HuH-7 (cell line): ENCODE measurements around the gene SHB.

Experiments
- DNase-seq: peaks from one replicate; pipeline ENCODE4 v3.0.0; 2011; ENCODE audit warnings: low spot score

The SHB gene

DNA sequence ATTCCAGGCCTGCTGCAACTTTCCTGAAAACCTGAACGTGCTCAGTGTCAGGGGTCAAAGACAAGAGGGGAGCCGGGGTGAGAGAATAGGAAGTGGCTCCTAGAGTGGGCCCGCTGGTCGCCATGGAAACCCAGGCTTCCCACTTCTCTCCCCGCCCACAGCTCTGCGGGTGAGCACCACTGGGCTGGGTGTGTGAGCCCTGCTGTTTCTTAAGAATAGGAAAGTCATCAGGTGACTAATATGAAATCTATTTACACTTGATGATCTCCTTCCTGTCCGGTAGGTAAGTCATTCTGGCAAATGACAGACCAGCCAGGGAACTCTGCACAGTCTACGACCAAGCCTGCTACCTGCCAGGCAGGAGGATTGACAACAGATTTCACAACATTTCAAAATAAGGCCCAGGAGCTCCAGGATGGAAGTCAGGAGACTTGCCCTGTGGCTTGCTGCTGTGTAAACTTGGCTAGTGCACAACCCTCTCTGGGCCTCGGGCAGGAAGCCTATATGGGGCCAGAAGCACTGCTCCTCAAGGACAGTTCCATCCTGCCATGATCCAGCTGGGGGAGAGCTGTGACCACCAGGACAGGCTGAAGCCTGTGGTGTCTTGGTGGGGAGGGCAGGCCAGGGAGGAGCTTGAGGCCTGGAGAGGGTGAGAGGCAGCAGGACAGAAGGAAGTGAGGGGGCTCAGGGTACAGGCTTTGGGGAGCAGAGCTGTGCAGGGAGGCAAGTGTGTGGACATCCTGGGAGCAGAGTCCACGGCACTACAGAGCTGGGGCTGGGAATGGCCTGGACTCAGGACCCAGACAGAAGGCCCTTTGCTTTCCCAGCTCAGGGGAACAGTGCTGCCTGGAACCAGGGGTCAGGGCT is 60.6 kb downstream of the SHB start:
- DNase-seq, result no peak

DNA sequence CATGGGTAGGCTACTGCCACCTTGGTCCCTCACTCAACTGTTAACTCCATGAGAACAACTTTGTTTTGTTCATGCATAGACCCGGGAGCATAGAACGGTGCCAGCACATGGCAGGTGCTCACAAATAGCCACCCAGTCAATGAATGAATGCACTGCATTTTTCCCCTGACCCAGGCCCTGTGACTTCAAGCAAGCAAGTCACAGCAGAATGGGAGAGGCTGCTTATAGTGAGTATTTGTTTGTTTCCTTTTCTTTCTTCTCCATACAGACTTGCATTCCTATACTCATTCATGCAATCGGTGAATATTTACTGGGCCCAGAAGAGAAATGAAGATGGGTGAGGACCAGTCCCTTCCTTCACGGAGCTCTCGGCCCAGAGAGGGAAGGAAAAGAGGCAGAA is 62.0 kb downstream of the SHB start:
- no peak for DNase-seq

DNA sequence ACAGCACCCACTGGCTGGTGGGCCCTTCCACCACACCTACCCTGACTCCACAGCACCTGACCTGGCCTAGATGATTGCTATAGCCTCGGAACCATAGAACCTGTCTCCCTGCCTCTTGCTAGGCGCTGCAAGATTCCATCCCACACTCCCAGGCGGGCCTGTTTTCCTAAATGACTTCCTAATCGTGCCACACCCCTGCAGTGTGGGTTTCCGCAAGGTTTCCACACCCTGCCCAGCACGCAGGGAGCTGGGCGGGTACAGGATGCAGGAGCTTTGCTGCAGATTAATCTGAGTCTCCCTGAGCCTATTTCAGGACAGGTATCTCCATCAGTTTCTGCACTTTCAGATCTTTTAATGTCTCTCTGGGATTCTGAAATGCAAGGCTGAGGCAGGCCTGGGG is 62.9 kb downstream of the SHB start:
- no peak for DNase-seq

DNA sequence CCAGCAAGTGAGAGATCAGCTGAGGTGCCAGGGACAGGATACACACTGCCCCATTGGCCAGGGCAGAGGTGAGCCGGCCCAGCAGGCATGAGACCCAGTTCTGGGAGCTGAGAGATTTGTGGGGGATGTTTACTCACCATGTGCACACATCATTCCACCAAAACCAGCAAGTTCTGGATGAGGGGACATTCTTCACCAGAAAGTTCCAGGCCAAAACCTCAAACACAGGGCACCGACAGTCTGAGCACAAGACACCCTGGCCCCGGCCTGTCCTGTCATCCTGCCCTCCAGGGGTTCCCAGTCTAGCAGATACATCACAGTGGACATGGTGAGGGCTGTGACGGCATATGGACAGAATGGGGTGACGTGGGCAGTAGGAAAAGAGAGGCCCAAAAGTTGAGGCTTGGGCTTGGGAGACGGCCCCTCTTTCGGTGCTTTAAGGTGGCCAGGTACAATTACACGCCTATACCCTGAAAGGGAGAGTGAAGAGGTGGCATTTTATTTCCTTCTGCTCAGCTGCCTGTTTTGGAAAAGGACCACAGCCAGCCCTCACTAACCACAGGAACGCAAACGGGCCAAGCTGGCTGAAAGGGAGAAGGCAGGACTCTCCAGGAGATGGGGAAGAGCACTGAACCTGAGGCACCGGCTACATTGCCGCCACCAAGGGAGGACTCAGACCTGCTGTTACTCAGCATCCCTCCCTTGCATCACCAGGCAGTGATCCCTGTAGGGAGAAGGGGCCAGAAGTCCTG is 64.0 kb downstream of the SHB start:
- no peak for DNase-seq

DNA sequence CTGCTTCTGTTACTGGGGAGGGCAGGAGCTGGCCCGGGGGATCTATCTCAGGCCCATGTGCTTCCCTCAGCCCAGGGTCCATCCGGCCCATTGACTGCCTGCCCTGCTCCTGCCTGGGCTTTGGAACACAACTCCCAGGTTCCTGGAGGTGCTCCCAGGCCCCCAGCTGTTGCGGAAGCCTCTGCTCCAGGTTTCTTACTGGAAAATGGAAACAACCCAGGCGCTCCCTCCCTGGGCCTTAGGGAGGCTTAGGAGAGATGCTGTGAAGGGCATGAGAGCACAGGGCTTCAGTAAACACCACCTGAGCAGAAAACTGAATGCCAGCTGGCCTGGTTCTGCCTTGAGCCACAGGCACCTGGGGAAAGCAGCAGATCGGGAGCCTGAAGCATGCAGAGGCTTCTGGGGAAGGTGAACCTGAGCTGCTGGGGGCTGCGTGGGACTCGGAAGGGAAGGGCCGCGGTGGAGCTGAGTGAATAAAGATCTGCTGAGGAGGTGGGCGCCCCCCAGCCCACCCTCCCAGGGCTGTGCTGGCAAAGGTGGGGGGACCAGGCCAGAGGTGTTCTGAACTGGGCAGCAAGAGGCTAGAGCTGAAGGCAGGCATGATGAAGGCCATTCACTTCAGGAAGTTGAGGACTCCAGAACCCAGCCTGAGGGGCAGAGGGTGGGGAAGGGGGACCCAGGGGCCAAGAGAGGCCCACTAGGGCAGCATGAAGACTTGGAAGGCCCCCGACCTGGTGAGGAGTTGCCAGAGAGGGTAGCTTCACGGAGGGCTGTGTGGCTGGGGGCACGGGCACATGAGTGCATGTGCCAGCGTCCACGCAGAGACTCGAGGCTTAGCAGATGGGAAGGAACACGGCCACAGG is 64.8 kb downstream of the SHB start:
- DNase-seq, result no peak

GRCh38 chr9:38003230-38003629 is 65.8 kb downstream of the SHB start:
- no peak for DNase-seq

- DNase-seq, result no peak
Measured at GRCh38 chr9:38001430-38001829, 67.6 kb downstream of the SHB start.

GRCh38 chr9:38000735-38001134 is 68.3 kb downstream of the SHB start:
- no peak for DNase-seq

DNA sequence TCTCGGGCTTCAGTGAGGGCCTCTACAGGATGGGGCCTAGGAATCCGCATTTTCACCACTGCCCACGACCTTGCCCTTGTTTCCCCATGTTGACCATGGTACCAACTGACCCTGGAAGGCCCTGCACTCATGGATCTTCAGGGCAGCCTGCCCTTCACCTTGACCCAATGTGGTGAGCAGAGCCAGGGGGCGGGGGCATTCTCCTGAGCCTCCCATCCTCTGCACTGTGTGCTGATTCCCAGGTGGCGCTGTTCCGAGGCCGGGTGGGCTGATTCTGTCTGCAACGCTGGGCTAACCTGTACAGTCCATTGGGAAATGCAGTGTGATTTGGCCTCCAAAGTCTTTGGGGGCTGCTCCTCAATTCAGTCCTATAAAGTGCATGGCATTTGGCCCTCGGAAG is 68.7 kb downstream of the SHB start:
- no peak for DNase-seq

DNA sequence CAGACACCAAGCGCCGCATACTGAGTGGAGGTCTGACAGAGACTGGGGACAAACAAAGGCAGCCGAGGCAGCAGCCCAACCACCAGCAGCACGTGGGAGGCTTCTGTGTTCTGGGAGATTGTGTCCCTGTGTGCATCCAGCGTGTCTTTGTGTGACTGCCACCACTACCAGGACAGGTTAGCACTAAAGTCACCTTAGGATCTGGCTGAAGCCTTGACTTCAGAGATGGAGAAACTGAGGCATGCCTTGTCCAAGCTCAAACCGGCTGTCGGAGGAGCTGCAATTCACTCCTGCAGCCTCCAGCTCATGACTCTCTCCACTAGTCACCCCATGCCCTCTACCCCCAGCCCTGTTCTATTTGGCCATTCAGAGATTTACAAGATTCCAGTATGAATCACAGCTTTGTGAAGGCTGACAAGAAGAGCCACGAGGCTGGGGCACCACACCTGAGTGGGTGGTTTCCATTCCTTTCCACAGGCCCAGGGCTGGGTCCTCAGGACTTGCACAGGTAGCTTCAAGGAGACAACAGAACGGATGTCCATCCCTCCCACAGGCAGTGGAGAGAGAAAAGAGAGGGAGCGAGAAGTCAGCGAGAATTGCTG is 69.3 kb downstream of the SHB start:
- DNase-seq, result no peak

DNA sequence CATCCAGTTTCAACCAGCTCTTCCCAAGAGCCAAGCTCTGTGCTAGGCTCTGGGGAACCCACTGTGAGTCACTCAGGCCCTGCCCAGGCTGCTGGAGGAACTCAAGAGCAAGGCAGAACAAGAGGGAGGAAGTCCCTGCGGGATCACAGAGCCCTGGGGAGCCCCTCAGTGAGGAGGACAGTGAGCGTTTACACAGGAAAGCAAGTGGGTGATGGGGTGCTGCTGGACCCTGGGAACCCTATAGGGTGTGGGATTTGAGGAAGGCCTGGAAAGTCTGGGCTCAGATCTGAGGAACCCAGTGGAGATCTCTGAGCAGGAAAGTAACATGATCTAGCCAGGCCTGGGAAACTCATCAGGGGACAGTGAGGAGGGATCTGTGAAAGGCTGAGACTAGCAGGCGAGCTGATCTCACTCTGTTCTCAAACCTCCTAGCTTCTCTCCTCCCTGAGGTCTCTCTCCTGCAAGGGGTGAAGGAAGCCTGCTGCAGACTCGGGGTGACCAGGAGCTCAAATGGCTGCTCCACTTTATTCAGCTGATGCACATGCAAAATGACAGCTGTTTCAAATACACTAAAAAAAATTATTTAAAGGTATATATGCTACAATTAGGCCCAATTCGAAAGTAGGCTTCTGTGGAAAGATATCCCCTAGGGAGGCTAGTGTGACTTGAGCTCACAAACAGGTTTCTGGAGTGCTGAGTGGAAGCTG is 70.0 kb downstream of the SHB start:
- no peak for DNase-seq

DNA sequence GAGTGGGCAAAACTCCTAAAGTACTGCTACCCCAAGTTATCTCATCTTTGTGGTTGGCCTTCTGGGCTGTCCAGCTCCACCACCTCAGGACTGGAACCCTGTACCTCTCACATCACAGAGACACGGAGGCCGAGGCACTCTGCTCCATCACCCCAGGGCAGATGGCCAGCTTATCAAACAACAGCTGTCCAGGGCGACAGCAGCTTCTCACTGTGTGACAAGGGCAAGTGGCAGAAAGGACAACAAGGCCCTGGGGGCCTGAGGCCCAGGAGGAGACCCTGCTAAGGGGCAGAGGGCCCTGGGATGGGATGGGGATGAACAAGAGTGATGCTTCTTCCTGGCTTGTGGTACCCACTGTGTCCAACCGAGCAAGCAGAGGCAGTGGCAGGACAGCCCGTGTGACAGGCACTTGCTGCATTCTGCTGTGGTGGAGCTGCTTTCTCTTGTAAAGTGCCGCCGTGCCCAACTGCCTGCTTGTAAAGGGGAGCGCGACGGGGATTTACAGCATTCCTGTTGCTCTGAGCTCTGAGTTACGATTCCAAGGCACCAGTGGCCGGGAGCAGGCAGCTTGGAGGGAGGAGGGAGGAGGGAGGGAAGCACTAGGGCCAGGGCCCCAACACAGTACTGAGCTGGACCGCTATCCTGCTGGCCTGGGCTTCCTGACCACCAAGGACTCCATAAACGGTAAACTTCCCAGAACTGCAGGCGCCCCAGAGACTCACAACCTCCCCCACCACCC is 71.2 kb downstream of the SHB start:
- no peak for DNase-seq

DNA sequence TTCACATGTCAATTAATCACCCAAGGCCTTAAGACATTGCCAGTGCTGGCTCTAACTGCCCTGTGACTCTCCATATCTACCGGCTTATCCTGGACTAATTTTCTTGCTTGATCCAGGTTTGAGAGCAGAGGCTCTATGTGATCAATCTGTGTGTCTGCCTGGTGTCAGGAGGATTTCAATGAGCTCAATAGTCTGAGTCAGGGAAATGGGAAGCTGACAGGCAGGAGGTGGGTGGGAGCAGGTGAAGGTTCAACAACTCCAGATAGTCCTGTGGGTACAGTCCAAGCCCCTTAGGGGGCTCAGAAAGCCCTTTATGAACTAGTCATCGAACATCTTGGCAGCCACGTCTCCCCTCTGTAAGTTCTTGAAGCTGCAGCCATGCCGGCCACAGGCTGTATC is 72.2 kb downstream of the SHB start:
- DNase-seq, result no peak

DNA sequence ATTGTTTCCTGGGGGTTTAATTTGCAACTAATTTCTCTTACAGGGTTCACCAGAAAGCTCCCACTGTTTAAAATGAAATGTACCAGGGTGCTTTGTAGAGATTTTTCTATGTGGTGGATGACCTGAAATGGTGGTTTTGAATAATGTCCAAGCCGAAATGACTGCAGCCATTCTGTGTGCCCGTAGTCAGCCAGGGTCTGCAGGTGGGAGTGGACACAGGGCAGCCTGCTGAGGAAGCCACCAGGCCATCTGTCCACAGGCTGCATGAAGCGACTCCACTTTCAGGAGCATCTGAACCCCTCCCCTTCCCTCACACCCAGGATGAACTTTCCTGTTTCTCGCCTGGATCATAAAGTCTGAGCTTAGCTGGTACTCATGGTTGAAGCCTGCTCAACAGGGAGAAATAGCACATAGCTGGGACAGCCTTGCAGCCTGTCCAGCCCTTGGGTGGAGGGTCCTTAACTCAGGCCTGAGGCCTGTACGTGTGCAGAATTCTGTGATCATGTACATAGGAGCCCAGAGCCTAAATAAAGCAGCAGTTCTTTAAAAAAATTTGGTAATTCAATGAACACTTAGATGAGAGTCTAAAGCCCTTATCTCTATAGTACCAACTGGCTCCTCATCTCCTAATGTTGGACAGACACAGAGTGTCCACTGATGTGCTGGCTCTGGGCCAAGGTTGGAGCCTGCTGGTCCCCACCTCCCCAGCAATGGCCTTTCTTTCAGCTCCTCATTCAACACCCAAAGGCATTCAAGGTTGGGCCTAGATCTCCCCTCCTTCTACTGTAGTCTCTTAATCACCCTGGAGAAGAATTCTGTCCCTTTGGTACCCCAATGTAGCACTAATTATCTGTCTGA is 72.8 kb downstream of the SHB start:
- DNase-seq, result no peak

DNA sequence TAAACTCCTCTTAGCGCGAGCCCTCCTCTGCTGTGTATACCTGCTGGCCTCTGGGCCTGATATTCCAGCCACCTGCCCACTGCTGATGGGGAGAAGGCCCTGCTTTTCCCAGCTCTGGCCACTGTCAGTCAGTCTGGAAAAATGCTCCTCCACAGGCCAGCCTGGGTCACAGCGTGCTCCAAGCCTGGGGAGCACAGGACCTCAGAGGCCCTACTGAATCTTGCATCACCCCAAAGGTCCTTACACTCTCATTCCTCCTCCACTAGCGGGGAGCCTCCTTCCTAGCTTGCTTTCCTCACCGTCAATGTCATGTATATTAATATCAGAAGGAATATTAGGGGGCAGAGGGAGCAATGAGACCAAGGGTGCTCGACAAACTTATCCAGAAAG is 73.7 kb downstream of the SHB start:
- DNase-seq, result no peak

DNA sequence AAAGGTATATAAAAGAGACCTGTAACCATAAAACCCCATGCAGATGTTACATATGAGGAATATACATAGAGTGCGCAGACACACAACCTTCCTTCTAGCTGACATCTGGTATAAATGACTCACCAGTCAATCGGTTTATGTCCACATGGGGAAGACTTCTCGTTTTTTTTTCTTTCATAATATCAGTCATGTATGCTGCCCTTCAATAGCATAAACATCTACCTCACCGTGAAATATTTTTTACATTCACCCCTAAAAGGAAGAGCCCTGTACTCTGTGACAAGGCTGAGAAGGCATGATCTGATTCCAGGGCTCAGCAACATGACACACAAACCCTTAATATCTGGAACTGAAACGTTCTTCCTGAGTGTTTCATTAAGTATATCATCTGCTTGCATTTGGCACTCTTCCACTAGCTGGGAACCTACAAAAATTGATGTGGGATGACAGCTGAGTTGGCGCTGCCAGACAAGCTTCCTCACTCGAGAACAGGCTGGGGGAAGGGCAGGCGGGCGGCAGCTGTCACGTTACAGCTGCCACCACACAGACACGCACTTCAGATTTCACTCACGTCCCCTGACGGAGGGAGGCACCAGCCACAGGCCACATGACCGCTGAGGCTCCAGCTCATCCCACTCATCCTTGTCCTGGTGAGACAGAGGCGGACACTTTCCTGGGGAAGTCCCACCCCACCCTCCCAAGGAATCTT is 74.2 kb downstream of the SHB start:
- DNase-seq, result no peak

DNA sequence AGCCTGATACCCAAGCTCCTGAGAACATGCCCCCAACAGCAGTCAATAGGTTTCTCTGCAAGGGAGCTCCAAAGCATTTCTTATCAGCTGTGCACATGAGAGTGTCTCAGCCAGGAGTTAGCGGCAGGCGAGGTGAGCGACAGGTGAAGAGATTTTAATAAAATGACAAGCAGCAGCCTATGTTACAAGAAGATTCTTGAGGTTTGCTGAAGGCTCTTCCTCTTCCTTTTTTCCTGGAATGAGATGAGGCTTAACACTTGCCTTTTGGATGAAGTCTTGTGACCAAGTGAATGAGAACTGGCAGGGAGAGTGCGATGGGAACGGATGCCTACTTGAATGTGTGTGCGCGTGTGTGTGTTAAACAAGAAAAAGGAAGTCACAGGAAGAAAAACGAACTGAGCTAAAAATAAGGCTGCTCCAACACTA is 76.1 kb downstream of the SHB start:
- DNase-seq, result no peak

DNA sequence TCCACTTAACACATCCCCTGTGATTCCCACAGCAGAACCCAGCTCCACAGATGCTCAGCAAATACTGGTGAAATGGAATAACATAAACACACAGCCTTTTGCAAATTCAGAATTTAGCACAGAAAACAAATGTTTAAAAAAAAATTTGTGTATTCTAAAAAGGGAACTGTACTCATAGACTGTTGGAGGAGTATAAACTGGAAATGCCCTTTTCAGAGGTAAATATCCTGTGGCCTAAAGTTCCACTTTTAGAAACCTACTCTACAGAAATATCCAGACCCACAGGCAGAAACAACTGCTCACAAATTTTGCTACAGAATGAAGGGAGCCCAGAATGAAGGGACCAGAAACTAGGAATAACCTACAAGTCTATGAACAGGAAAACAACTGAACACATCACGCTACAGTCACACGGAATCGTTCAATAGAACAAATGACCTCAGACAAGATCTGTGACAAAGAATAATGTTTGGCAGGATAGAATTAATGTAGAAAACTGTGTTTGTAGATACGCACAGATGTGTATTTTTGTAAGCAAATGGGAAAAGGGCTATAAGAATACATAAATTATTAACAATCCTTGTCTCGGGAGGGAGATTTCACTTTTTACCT is 78.5 kb downstream of the SHB start:
- DNase-seq, result no peak

GRCh38 chr9:37989701-37990100 is 79.3 kb downstream of the SHB start:
- DNase-seq, result no peak
